HG02852 (cell line): ENCODE results near the gene FUT8.
A peak's percentile ranks its signal among the peaks of the same experiment; 100 is the strongest.
"Not testable (repeated sequence)": the region's sequence is repeated elsewhere in the genome, so short reads cannot be mapped to it uniquely, and the experiment has no call there.

ENCODE experiments used
- ATAC-seq: cut with Tn5 transposase; IDR thresholded peaks from one replicate; pipeline ENCODE4 v1.9.1; 2021; ENCODE audit warnings: mild to moderate bottlenecking, moderate library complexity; ENCODE audit not compliant: unreplicated experiment

Gene FUT8

GRCh38 chr14:65444230-65444629 lies 31.7 kb downstream of the FUT8 start:
- no peak for ATAC-seq

GRCh38 chr14:65446159-65446558 lies 33.6 kb downstream of the FUT8 start:
- ATAC-seq: no peak

- no peak for ATAC-seq
Measured at GRCh38 chr14:65449647-65450046, 37.1 kb downstream of the FUT8 start.

GRCh38 chr14:65453807-65454480 lies 41.4 kb downstream of the FUT8 start:
- ATAC-seq: no peak

GRCh38 chr14:65456247-65456646 lies 43.7 kb downstream of the FUT8 start:
- ATAC-seq: no peak

GRCh38 chr14:65461730-65462129 lies 49.2 kb downstream of the FUT8 start:
- ATAC-seq: peak; percentile 20

- peak; percentile 72 for ATAC-seq
Measured at GRCh38 chr14:65462411-65462810, 49.9 kb downstream of the FUT8 start.

GRCh38 chr14:65465584-65465983 lies 53.1 kb downstream of the FUT8 start:
- no peak for ATAC-seq

- ATAC-seq: not testable (repeated sequence)
Measured at GRCh38 chr14:65467926-65468325, 55.4 kb downstream of the FUT8 start.

GRCh38 chr14:65469903-65470302 lies 57.4 kb downstream of the FUT8 start:
- no peak for ATAC-seq

- peak; percentile 36 for ATAC-seq
Measured at GRCh38 chr14:65470404-65470880, 57.9 kb downstream of the FUT8 start.

GRCh38 chr14:65471038-65471878 lies 58.7 kb downstream of the FUT8 start:
- ATAC-seq: peak; percentile 88

GRCh38 chr14:65472189-65472588 lies 59.7 kb downstream of the FUT8 start:
- no peak for ATAC-seq

- peak; percentile 89 for ATAC-seq
Measured at GRCh38 chr14:65476273-65476941, 63.9 kb downstream of the FUT8 start.

GRCh38 chr14:65476942-65477318 lies 64.4 kb downstream of the FUT8 start:
- peak; percentile 34 for ATAC-seq

- ATAC-seq: no peak
Measured at GRCh38 chr14:65478017-65478416, 65.5 kb downstream of the FUT8 start.

GRCh38 chr14:65478596-65478995 lies 66.1 kb downstream of the FUT8 start:
- ATAC-seq: no peak

- ATAC-seq: no peak
Measured at GRCh38 chr14:65479386-65479785, 66.9 kb downstream of the FUT8 start.

- ATAC-seq: no peak
Measured at GRCh38 chr14:65482757-65483438, 70.4 kb downstream of the FUT8 start.

- ATAC-seq: no peak
Measured at GRCh38 chr14:65483647-65484046, 71.1 kb downstream of the FUT8 start.

GRCh38 chr14:65485516-65485915 lies 73.0 kb downstream of the FUT8 start:
- ATAC-seq: no peak
